WTC11 (cell line): Measurements from ENCODE around the gene LRRC3C. TPM values are rescaled to one million over a fixed set of nuclear protein-coding genes. Genes with fewer than 3 reads are reported as not detected.

Experiments
- total RNA-seq: library from RNA; stranded (reverse); gene quantifications from 3 replicates; pipeline ENCODE4 v1.2.3, GENCODE V29; 2021

The LRRC3C gene
- total RNA-seq, 1 experiment from 2014 or later = not detected

Other genes starting within 250 kb of the LRRC3C start
- 24.3 to 25.7 TPM (median 24.9 TPM) in 3 replicates for gene PGAP3, start 239.7 kb upstream of the LRRC3C start, total RNA-seq
- 153 to 209 TPM (median 158 TPM) in 3 replicates for gene ERBB2, start 227.7 kb upstream of the LRRC3C start, total RNA-seq
- 40.6 to 46.7 TPM (median 46.5 TPM) in 3 replicates for gene MIEN1, start 197.2 kb upstream of the LRRC3C start, total RNA-seq
- 42.4 to 48.5 TPM (median 44.0 TPM) in 3 replicates for gene GRB7, start 189.8 kb upstream of the LRRC3C start, total RNA-seq
- 0.81 to 1.0 TPM (median 0.87 TPM) in 3 replicates for gene IKZF3, start 63.4 kb upstream of the LRRC3C start, total RNA-seq
- not detected in 3 replicates for gene ZPBP2, start 59.5 kb upstream of the LRRC3C start, total RNA-seq
- gene GSDMB, start 9.1 kb upstream of the LRRC3C start, total RNA-seq = 14.1 to 21.6 TPM (median 18.5 TPM) in 3 replicates
- 53.2 to 59.4 TPM (median 54.1 TPM) in 3 replicates for gene ORMDL3, start 131 bp upstream of the LRRC3C start, total RNA-seq
- not detected in 3 replicates for gene GSDMA, start 35.3 kb downstream of the LRRC3C start, total RNA-seq
- gene PSMD3, start 53.1 kb downstream of the LRRC3C start, total RNA-seq = 157 to 190 TPM (median 158 TPM) in 3 replicates
- not detected in 3 replicates for gene CSF3, start 87.7 kb downstream of the LRRC3C start, total RNA-seq
- 95.5 to 107 TPM (median 103 TPM) in 3 replicates for gene MED24, start 126.7 kb downstream of the LRRC3C start, total RNA-seq
- 11.9 to 15.9 TPM (median 12.0 TPM) in 3 replicates for gene THRA, start 135.2 kb downstream of the LRRC3C start, total RNA-seq
- gene NR1D1, start 172.9 kb downstream of the LRRC3C start, total RNA-seq = 5.6 to 7.6 TPM (median 6.2 TPM) in 3 replicates
- gene MSL1, start 194.2 kb downstream of the LRRC3C start, total RNA-seq = 69.2 to 78.1 TPM (median 73.7 TPM) in 3 replicates
- gene CASC3, start 212.8 kb downstream of the LRRC3C start, total RNA-seq = 107 to 119 TPM (median 115 TPM) in 3 replicates
- gene RAPGEFL1, start 249.7 kb downstream of the LRRC3C start, total RNA-seq = 19.9 to 23.0 TPM (median 19.9 TPM) in 3 replicates